KMS-11 (cell line): ENCODE results near the gene USP32.
"Not testable (repeated sequence)": the region's sequence is repeated elsewhere in the genome, so short reads cannot be mapped to it uniquely, and the experiment has no call there.

Experiments used
- H2AFZ ChIP-seq: fragments of 200-600 bp; sonication (generic); 2 replicates; pipeline ENCODE4 v1.6.1; 2016; ENCODE audit warnings: antibody characterized with exemption, mixed run types, low read depth
- H3K27ac ChIP-seq: fragments of 200-600 bp; sonication (generic); 2 replicates; pipeline ENCODE4 v1.6.1; 2016; ENCODE audit warnings: mild to moderate bottlenecking, mixed run types
- H3K27me3 ChIP-seq: fragments of 200-600 bp; sonication (generic); 2 replicates; pipeline ENCODE4 v1.6.1; 2017; ENCODE audit warnings: mild to moderate bottlenecking, low read depth, mixed run types, moderate library complexity; ENCODE audit not compliant: insufficient read depth
- H3K36me3 ChIP-seq: fragments of 200-600 bp; sonication (generic); 2 replicates; pipeline ENCODE4 v1.6.1; 2017; ENCODE audit warnings: mild to moderate bottlenecking, mixed run types; ENCODE audit not compliant: insufficient read depth
- H3K4me1 ChIP-seq: fragments of 200-600 bp; sonication (generic); 2 replicates; pipeline ENCODE4 v1.6.1; 2016; ENCODE audit warnings: mild to moderate bottlenecking, low read depth, mixed run types; ENCODE audit not compliant: poor library complexity, severe bottlenecking
- H3K4me2 ChIP-seq: fragments of 200-600 bp; sonication (generic); 2 replicates; pipeline ENCODE4 v1.7.0; 2016; ENCODE audit warnings: mild to moderate bottlenecking, mixed run types
- H3K4me3 ChIP-seq: fragments of 200-600 bp; sonication (generic); IDR thresholded peaks from 2 replicates; pipeline ENCODE4 v1.6.1; 2017; ENCODE audit warnings: low read depth, low read length, mixed read lengths; ENCODE audit not compliant: insufficient read depth
- H3K79me2 ChIP-seq: fragments of 200-600 bp; sonication (generic); 2 replicates; pipeline ENCODE4 v1.6.1; 2016; ENCODE audit warnings: low read depth, mixed run types; ENCODE audit not compliant: insufficient read depth
- H3K9ac ChIP-seq: fragments of 200-600 bp; sonication (generic); 2 replicates; pipeline ENCODE4 v1.6.1; 2016; ENCODE audit warnings: mild to moderate bottlenecking, mixed run types
- H4K20me1 ChIP-seq: fragments of 200-600 bp; sonication (generic); 2 replicates; pipeline ENCODE4 v1.6.1; 2016; ENCODE audit warnings: mild to moderate bottlenecking, mixed run types; ENCODE audit not compliant: insufficient read depth
- CTCF ChIP-seq: fragments of 200-600 bp; sonication (generic); conservative IDR thresholded peaks from 2 replicates; pipeline ENCODE4 v1.6.1; 2017; ENCODE audit warnings: low read depth, mild to moderate bottlenecking, antibody characterized with exemption, low read length, moderate library complexity, mixed read lengths

Gene USP32

GRCh38 chr17:60180380-60180779, 211.6 kb downstream of the USP32 start:
- H3K4me3 ChIP-seq, H3K36me3 ChIP-seq, H2AFZ ChIP-seq, H3K79me2 ChIP-seq, H3K27ac ChIP-seq, H3K9ac ChIP-seq, H3K27me3 ChIP-seq, H4K20me1 ChIP-seq, H3K4me2 ChIP-seq, H3K4me1 ChIP-seq: not testable (repeated sequence)

- not testable (repeated sequence) for H4K20me1 ChIP-seq, H3K4me2 ChIP-seq, H3K4me1 ChIP-seq, H3K4me3 ChIP-seq, H3K36me3 ChIP-seq, H3K9ac ChIP-seq, H3K27ac ChIP-seq, H3K79me2 ChIP-seq, H3K27me3 ChIP-seq, H2AFZ ChIP-seq
Observed at GRCh38 chr17:60178180-60178579, 213.8 kb downstream of the USP32 start.

GRCh38 chr17:60176763-60177162, 215.2 kb downstream of the USP32 start:
- not testable (repeated sequence) for H3K4me3 ChIP-seq

GRCh38 chr17:60174767-60175166, 217.2 kb downstream of the USP32 start:
- H3K4me2 ChIP-seq, H4K20me1 ChIP-seq, H3K4me1 ChIP-seq, H3K79me2 ChIP-seq, H3K27me3 ChIP-seq, H3K4me3 ChIP-seq, H3K36me3 ChIP-seq, H3K9ac ChIP-seq, H2AFZ ChIP-seq, H3K27ac ChIP-seq: not testable (repeated sequence)

More at GRCh38 chr17:60176763-60177162, 215.2 kb downstream of the USP32 start:
- H3K27me3 ChIP-seq, H3K9ac ChIP-seq, H3K27ac ChIP-seq, H2AFZ ChIP-seq, H3K36me3 ChIP-seq, H3K4me1 ChIP-seq, H4K20me1 ChIP-seq, H3K79me2 ChIP-seq, H3K4me2 ChIP-seq: not testable (repeated sequence)

GRCh38 chr17:60174035-60174434, 217.9 kb downstream of the USP32 start:
- H3K27ac ChIP-seq = no peak overlapping the region
- no peak for TF ChIP-seq CTCF
- H3K27me3 ChIP-seq = no peaks in the 10 kb centered on the region
- H3K79me2 ChIP-seq = no peaks in the 10 kb centered on the region
- no peak overlapping the region for H3K9ac ChIP-seq
- peaks cover 1% of the 10 kb centered on the region; the same call in 1 of the 2 replicates for H3K36me3 ChIP-seq
- H3K4me3 ChIP-seq = no peak overlapping the region
- H4K20me1 ChIP-seq = no peaks in the 10 kb centered on the region
- peaks cover 7% of the 10 kb centered on the region for H3K4me1 ChIP-seq
- H2AFZ ChIP-seq = no peak overlapping the region
- H3K4me2 ChIP-seq = no peak overlapping the region

- Histone ChIP-seq H2AFZ (no peak overlapping the region), H3K4me1 (peaks cover 7% of the 10 kb centered on the region), H3K4me3 (no peak overlapping the region), H3K9ac (no peak overlapping the region), H4K20me1 (no peaks in the 10 kb centered on the region), H3K79me2 (no peaks in the 10 kb centered on the region), H3K4me2 (no peak overlapping the region), H3K27ac (no peak overlapping the region), H3K36me3 (no peaks in the 10 kb centered on the region), H3K27me3 (no peaks in the 10 kb centered on the region)
- no peak for TF ChIP-seq CTCF
Observed at GRCh38 chr17:60173304-60173819, 218.6 kb downstream of the USP32 start.
